Gastroesophageal sphincter (tissue), 4 donors: ENCODE results near the gene ANGEL1. TPM values are rescaled to one million over a fixed set of nuclear protein-coding genes. Genes with fewer than 3 reads are reported as not detected.

ENCODE experiments used
- ATAC-seq: fragments of 150-250 bp; one replicate; pipeline ENCODE4 v1.9.1; 2016; ENCODE audit warnings: mild to moderate bottlenecking, moderate library complexity
- H3K27ac ChIP-seq, 4 donors: fragments of 200-600 bp; sonication (generic) in 3 of 4; 1 replicate in 3 of 4; 2 replicates in 1 of 4; pipeline ENCODE4 v1.5.1; 2016 to 2019
- H3K27me3 ChIP-seq: fragments of 200-600 bp; sonication (generic); one replicate; pipeline ENCODE4 v1.5.1; 2019
- H3K36me3 ChIP-seq, 2 donors: fragments of 200-600 bp; sonication (generic); one replicate each; pipeline ENCODE4 v1.5.1; 2019; ENCODE audit warnings: control low read depth in 1 of 2
- H3K4me1 ChIP-seq, 3 donors: fragments of 200-600 bp; sonication (generic); 1 replicate in 2 of 3; 2 replicates in 1 of 3; pipeline ENCODE4 v1.5.1; 2016 to 2019; ENCODE audit warnings: control low read depth in 2 of 3
- H3K4me3 ChIP-seq, 2 donors: fragments of 200-600 bp; sonication (generic); one replicate each; pipeline ENCODE4 v1.5.1; 2019; ENCODE audit warnings: mild to moderate bottlenecking in 1 of 2, moderate library complexity in 1 of 2
- H3K9me3 ChIP-seq, 3 donors: fragments of 200-600 bp; sonication (generic); one replicate each; pipeline ENCODE4 v1.5.1; 2017 to 2019; ENCODE audit warnings: control low read depth in 2 of 3
- CTCF ChIP-seq, 4 experiments: fragments of 200-600 bp in 2 of 4; fragments of 450-650 bp in 2 of 4; sonication (generic) in 1 of 4; IDR thresholded peaks; one replicate each; pipeline ENCODE4 v1.5.1; 2017 to 2019; ENCODE audit warnings: antibody characterized with exemption in 4 of 4, mild to moderate bottlenecking in 2 of 4, moderate library complexity in 2 of 4
- EP300 ChIP-seq: sonication (generic); formaldehyde crosslinking; IDR thresholded peaks from one replicate; pipeline ENCODE4 v1.6.1; 2017; ENCODE audit warnings: antibody characterized with exemption, mild to moderate bottlenecking
- POLR2A ChIP-seq, 2 donors: fragments of 450-650 bp; IDR thresholded peaks; one replicate each; pipeline ENCODE4 v1.6.1; 2017; ENCODE audit warnings: antibody characterized with exemption in 2 of 2, mild to moderate bottlenecking in 2 of 2, moderate library complexity in 1 of 2
- POLR2AphosphoS5 ChIP-seq: sonication (generic); formaldehyde crosslinking; IDR thresholded peaks from one replicate; pipeline ENCODE4 v1.6.1; 2017; ENCODE audit warnings: antibody characterized with exemption
- WGBS, 2 donors: methylation state at CpG; one replicate each; pipeline ENCODE4 v1.1.5; 2018; ENCODE audit warnings: low coverage in 1 of 2; 5-methylcytosine and 5-hydroxymethylcytosine counted together
- total RNA-seq, 4 donors: library from RNA; depleted of rRNA; stranded (reverse); fragments of >200 nt; gene quantifications; one replicate each; pipeline ENCODE4 v1.1.0, GENCODE V29; 2016

Gene ANGEL1
- total RNA-seq, 4 donors from 2014 or later: 9.0 to 27.5 (median 12.2) TPM

- Histone ChIP-seq H3K27ac (no peak overlapping the region), H3K4me1 (no peaks in the 10 kb centered on the region), H3K27me3 (peaks cover 26% of the 10 kb centered on the region), H3K4me3 (no peak overlapping the region), H3K36me3 (no peaks in the 10 kb centered on the region), H3K9me3 (no peaks in the 10 kb centered on the region)
- 75 to 79% methylated on average over 7 of the region's 7 CpGs for WGBS, 2 donors
- ATAC-seq: no peak
- no peak for TF ChIP-seq POLR2AphosphoS5
- TF ChIP-seq EP300: no peak
- no peak for TF ChIP-seq CTCF (IDR thresholded peaks at IDR 0.05)
Observed at GRCh38 chr14:76846331-76847047, 33.8 kb upstream of the ANGEL1 start.

- H3K27me3 ChIP-seq: peaks cover 26% of the 10 kb centered on the region
- H3K27ac ChIP-seq: peak overlapping the region in 3 of 4 donors; percentile 32 to 57 (median 57)
- H3K4me3 ChIP-seq: no peak overlapping the region
- no peaks in the 10 kb centered on the region for H3K36me3 ChIP-seq
- WGBS, 2 donors: 80 to 100% methylated on average over 1 to 2 of the region's 9 CpGs
- no peaks in the 10 kb centered on the region for H3K9me3 ChIP-seq
- peak in 1 of 4 experiments; percentile 38 for TF ChIP-seq CTCF (IDR thresholded peaks at IDR 0.05)
- TF ChIP-seq POLR2A (IDR thresholded peaks at IDR 0.05): no peak
- ATAC-seq: peak; percentile 95
- no peaks in the 10 kb centered on the region for H3K4me1 ChIP-seq
Observed at GRCh38 chr14:76844223-76844622, 31.5 kb upstream of the ANGEL1 start.

- no peaks in the 10 kb centered on the region for H3K36me3 ChIP-seq
- no peaks in the 10 kb centered on the region for H3K4me1 ChIP-seq
- peaks cover 27% of the 10 kb centered on the region for H3K27me3 ChIP-seq
- no peak for ATAC-seq
- TF ChIP-seq POLR2AphosphoS5: no peak
- no peaks in the 10 kb centered on the region for H3K9me3 ChIP-seq
- no peak overlapping the region for H3K27ac ChIP-seq
- H3K4me3 ChIP-seq: no peak overlapping the region
Observed at GRCh38 chr14:76842414-76842813, 29.7 kb upstream of the ANGEL1 start.

GRCh38 chr14:76837524-76837923 lies 24.8 kb upstream of the ANGEL1 start:
- no peak for ATAC-seq
- H3K27me3 ChIP-seq: peaks cover 18% of the 10 kb centered on the region

GRCh38 chr14:76836029-76836630 lies 23.4 kb upstream of the ANGEL1 start:
- Histone ChIP-seq H3K27ac (no peak overlapping the region), H3K9me3 (no peaks in the 10 kb centered on the region), H3K36me3 (no peaks in the 10 kb centered on the region), H3K4me3 (no peak overlapping the region), H3K4me1 (no peaks in the 10 kb centered on the region), H3K27me3 (peaks cover 14% of the 10 kb centered on the region)
- 60 to 91% methylated on average over 1 to 6 of the region's 13 CpGs for WGBS, 2 donors
- no peak for TF ChIP-seq EP300
- TF ChIP-seq POLR2A (IDR thresholded peaks at IDR 0.05): no peak
- no peak for TF ChIP-seq CTCF (IDR thresholded peaks at IDR 0.05)
- no peak for TF ChIP-seq POLR2AphosphoS5
- ATAC-seq: no peak

More at GRCh38 chr14:76837524-76837923, 24.8 kb upstream of the ANGEL1 start:
- H3K4me1 ChIP-seq: no peaks in the 10 kb centered on the region
- H3K27ac ChIP-seq: no peak overlapping the region
- TF ChIP-seq CTCF (IDR thresholded peaks at IDR 0.05): no peak
- no peak for TF ChIP-seq POLR2A (IDR thresholded peaks at IDR 0.05)
- TF ChIP-seq EP300: no peak
- no peak for TF ChIP-seq POLR2AphosphoS5
- no peaks in the 10 kb centered on the region for H3K9me3 ChIP-seq
- 37 to 48% methylated on average over 4 to 5 of the region's 5 CpGs for WGBS, 2 donors
- no peak overlapping the region for H3K4me3 ChIP-seq
- no peaks in the 10 kb centered on the region for H3K36me3 ChIP-seq
